NCI-H2196 (cell line): ENCODE results near the gene GATAD2B.
"Not testable (repeated sequence)": the region's sequence is repeated elsewhere in the genome, so short reads cannot be mapped to it uniquely, and the experiment has no call there.

Experiments used
- DNase-seq: peaks from one replicate; lab custom pipeline; 2025; ENCODE audit not compliant: unreplicated experiment; lab: John Stamatoyannopoulos, UW

GATAD2B gene

DNA sequence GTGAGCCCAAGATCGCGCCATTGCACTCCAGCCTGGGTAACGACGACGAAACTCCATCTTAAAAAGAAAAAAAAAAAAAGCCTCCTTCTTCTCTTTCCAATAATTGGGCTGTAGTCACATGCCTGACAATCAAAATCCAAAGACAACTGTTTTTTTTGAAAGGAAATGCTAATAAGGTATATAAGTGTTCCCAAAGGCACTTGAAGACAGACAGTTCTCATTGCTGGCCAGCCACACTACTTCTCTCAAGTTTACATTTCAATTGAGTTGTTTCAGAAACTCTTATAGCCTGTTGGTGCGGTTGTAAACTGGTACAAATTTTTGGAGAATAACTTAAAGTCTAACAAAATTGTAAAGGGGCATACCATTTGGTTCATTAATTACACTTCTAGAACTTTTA lies 23.3 kb downstream of the GATAD2B start:
- DNase-seq: no peak

DNA sequence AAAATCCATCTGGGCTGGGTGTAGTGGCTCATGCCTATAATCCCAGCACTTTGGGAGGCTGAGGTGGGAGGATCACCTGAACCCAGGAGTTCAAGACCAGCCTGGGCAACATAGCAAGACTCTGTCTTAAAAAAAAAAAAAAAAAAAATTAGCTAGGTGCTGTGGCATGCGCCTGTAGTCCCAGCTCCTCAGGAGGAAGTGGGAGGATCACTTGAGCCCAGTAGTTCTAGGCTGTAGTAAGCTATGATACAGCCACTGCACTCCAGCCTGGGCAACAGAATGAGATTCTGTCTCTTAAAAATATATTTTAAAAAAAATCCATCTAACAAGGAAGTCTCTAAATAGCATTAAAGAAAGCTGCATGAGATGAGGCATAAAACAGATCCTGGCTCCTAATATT lies 26.9 kb downstream of the GATAD2B start:
- DNase-seq: not testable (repeated sequence)

DNA sequence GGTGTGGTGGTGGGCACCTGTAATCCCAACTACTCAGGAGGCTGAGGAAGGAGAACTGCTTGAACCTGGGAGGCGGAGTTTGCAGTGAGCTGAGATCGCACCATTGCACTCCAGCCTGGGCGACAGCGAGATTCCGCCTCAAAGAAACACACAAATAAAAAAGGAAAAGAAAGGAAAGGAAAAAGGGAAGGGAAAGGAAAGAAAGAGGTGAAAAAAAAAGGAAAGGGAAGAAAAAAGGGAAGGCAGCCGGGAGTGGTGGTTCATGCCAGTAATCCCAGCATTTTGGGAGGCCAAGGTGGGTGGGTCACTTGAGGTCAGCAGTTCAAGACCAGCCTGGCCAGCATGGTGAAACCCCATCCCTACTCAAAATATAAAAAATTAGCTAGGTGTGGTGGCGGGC lies 31.7 kb downstream of the GATAD2B start:
- DNase-seq: not testable (repeated sequence)

DNA sequence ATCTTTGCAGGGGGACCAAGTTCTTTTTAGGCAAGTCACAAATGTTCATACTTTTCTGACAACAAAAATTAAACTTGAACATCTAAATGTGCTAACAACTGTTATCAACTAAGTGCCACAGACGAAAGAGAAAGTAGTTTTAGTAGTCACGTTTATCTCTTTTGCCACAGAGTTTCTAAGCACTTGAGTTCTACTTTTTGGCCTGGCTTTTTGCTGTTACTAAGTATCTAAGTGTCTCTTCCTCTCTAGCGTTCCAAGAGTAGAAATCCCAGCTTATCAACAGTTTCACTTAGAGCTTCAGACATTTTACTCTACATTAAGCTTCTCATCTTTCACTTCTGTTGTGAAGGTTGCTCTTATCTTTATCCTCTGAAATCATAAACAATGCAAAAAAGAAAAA lies 34.2 kb downstream of the GATAD2B start:
- no peak for DNase-seq

DNA sequence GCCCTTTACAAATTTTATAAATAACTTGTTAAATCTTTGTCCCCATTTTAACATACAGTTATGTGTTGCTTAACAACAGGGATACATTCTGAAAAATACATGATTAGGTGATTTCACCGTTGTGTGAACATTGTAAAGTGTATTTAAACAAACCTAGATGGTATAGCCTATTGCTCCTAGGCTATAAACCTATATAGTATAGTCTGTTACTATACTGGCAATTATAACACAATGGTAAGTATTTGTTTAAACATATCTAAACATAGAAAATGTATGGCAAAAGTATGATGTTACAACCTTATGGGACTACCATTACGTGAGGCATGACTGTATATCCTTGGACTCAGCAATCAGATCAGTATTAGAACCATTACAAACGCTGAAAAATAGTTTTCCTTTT lies 36.6 kb downstream of the GATAD2B start:
- no peak for DNase-seq

DNA sequence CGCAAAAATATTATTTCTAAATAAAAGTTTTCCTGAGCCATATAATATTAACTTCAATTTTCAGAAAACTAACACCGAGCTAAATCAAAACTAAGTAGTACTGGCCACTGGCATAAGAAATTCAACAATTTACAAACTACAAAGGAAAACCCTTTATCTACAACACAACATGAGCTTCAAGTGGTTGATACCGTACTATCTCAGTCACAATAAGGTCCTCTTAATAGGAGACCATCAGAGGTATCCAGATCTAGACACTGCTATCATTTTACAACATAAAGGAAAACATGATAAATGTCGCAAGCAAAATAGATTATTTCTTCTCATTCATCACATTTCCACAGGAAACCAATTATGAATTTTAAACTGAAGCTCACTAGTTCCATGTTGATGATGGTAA lies 39.5 kb downstream of the GATAD2B start:
- no peak for DNase-seq

DNA sequence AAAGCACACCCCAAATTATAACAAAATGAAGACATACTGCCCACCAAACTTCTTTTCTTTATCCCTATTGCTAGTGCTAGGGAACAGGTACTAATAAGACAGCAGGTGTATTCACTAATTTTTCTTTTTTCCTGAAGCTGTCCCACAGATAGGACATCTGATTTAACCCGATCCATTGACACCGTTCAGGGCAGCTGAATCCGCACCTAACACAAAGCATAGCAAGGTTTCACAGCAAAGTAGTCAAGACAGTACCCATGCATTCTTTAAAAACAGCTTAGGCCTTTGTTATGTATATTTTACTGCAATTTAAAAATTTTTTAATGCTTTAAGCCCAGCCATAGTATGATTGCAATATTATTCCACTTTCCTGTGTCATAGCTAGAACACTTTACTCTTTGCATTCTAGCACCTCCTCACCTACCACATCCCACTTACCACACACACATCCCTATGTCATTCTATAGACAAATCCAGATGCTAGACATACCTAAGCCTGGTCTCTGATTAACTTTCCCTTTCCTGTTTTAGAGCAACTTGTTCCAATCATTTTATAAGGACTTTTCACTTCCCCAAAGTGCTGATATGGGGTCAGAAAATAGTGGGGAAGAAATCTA lies 40.4 kb downstream of the GATAD2B start:
- no peak for DNase-seq

DNA sequence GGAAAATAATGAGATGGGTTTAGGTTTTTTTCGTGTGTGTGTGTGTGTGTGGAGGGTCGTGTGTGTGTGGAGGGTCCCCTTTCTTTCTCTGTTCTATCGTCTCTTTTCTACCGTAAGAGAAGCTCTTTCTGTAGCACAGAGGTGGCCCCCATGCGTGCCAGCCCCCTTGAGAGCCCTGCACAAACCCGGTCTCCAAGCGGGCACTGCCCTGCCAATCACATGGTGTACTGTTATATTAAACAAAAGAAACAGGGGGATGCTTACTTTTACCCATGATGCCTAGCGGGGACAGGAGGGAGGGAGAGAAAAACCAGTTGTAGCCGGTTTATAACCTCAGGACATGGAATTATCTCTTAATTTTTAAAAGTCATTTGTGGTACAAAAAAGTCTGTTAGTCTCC lies 41.0 kb downstream of the GATAD2B start:
- DNase-seq: peak; percentile 48

DNA sequence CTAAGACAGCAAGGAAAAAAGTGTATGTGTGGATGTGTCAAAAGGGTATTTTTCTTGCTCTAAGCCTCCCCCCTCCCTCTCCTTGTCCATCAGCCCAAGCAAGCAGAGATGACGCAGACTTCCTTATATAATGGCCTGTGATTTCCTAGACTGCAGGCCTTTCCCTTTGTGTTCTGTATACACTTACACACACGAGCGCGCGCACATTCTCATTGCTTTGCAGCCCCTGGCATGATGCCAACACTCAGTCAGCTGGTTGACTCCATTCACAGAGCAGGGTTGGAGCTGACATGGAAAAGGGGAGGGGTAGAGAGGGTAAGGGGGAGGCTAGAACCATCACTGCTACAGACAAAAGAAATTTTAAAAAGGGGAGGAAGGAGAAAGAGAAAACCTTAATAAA lies 41.8 kb downstream of the GATAD2B start:
- DNase-seq: peak; percentile 97

DNA sequence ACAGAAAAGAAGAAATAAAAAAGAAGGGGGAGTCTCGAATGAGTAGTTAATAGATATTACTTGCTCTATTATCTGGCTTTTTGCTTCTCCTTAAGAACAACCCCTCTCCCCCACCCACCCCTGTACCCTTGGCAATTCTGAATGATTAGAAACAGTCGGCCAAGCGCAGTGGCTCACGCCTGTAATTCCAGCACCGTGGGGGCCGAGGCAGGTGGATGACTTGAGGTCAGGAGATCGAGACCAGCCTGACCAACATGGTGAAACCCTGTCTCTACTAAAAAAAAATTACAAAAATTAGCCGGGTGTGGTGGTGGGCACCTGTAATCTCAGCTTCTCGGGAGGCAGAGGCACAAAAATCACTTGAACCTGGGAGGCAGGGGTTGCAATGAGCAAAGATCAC lies 42.7 kb downstream of the GATAD2B start:
- no peak for DNase-seq

DNA sequence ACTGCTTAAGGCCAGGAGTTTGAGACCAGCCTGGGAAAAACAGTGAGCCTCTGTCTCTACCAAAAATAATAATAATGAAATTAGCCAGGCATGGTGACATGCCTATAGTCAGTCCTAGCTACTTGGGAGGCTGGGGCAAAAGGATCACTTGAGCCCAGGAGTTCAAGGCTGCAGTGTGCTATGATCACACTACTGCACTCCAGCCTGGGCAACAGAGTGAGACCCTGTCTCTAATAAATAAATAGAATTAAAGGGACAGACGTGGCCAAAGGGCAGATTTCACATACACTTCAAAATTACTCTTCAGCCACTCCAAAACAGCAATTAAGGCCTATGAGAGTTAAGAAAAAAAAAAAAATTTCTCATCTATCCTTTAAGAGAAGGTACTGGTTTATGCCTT lies 45.7 kb downstream of the GATAD2B start:
- no peak for DNase-seq

DNA sequence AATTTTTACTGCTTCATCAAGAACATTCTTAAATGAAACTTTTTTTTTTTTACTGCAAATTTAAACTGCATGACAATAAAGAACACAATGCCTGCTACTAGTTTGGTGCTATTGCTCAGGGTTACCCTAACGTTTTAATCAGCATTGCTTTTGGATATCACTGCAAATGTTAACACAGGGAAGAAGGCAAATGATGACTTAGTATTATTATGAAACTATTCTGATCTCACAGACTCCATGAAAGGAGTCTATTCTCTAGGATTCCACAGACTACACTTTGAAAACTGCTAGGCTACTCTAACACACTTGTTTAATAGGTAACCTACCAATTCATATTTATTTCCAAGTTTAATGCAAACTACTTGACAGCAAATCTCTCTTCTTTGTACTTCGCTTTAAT lies 49.8 kb downstream of the GATAD2B start:
- DNase-seq: no peak

DNA sequence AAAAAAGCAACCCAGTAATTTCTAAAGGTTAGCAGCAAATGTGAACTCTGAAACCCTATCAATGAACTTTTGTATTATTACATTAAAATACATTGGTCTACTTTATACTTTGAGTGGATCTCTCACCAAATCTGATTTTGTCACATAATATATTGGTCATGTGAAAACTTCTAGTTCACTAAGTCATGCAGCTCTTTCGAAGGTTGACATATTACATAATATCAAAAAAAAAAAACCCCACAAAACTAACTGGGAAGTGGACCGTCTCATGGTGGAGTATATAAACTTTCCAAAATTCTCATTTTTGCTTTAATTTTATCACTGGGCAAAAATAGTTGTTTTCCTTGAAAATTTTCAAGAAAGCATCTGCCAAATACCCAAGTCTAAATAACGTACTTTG lies 50.4 kb downstream of the GATAD2B start:
- DNase-seq: no peak

DNA sequence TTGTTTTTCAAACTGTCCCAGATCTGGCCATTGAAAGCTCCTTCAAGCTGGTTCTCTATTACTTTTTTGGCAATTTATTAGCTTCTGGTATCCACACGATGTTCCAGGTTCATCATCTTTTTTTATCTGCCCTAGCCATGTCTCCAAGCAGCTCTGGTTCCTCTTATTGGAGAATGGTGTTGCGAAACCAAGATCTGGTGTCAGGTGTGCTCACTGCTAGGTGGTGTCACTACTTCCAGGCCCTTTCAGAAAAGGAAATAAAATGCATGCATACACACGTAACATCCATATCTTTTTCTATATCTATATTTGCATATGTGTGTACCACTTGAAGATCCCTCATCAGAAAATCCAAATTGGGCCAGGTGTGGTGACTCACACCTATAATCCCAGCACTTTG lies 53.3 kb downstream of the GATAD2B start:
- no peak for DNase-seq

DNA sequence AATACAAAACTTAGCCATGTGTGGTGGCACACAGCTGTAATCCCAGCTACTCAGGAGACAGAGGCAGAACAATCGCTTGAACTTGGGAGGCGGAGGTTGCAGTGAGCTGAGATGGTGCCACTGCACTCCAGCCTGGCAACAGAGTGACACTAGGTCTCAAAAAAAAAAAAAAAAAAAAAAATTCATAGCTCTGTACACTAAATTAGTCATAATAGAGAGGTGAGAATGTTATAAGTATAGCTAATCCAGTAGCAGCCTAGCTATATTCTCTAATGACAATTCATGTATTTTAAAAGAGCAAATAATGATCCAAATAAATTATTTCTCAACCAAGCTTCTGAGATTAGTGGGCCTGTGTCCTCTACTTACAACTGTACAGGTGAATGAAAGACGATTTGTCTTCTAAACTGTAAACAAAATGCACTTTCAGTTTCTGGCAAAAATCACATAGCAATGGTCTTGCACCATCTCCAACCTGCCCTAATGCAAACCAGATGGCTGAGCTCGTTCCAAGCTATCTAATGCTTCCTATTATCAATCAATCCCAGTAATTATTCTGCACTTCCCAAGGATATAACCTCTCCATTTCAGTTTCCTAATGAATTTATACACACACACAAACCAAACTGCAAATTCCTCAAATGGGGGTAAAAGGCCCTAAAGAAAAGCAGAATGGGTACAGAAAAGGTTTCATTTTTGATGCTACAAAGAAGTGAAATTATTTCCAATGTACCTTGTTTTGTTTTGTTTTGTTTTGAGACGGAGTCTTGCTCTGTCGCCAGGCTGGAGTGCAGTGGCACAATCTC lies 56.5 kb downstream of the GATAD2B start:
- no peak for DNase-seq

DNA sequence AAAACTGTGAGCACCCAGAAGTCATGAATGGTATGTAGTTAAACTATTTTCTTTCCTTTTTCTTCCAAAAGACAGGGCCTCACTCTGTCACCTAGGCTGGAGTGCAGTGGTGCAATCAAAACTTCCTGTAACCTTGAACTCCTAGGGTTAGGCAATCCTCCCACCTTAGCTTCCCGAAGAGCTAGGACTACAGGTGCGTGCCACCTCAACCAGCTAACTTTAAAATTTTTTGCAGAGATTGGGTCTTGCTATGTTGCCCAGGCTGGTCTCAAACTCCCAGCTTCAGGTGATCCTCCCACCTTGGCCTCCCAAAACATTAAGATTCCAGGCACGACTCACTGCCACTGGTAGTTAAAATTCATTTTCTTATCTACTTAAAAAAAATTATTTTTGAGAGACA lies 62.5 kb downstream of the GATAD2B start:
- DNase-seq: no peak

DNA sequence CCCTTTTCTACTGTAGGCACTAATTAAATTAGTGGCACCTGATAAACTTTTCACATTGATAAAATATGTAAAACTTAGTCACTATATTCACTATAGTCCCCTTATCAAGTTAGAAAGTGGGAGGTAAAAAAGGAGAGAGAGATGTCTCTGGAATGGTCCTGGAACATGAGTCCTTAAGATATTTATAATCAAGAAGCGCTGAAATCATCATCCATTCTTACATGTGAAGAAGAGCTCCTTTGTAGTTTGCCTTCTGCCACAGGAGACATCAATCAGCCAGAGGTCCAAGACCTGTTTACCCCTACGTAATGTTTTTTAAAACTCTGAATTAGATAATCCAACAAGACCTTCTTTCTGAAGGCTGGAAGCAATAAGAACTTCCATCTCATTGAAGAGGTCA lies 65.3 kb downstream of the GATAD2B start:
- no peak for DNase-seq

DNA sequence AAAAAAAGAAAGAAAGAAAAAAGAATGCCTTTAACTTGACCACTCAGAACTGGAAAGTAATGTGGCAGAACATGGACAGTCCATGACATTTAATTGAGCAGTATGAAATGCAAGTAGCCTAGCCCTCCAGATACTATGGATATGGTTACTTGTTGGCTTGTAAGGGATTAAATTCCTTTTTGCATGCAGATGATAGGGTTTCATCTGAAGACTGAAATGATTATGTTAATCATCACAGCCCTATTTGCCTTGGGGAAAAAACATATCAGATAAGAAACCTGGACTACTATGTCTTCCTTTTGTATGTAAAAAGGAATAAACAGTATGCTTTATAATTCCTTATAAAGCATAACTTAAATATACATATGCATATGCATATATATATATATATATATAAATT lies 66.0 kb downstream of the GATAD2B start:
- DNase-seq: no peak

DNA sequence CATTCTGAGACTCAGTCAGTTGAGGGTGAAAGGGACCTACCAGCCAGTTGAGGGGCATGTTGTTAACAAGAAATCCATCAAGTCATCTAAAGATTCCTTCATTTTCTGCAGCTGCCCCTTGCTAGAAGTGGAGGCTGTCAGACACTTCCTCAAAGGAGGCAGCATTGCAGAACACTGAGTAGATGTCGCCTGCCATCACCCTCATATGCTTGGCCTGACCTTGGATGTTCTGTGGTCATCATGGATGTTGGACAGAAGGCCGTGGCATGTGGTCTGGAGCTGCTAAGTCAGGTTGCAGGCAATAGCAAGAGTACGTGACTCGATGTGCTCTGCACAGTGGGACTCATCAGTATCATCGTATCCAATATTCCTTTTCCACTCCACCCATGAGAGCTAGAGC lies 70.6 kb downstream of the GATAD2B start:
- no peak for DNase-seq

DNA sequence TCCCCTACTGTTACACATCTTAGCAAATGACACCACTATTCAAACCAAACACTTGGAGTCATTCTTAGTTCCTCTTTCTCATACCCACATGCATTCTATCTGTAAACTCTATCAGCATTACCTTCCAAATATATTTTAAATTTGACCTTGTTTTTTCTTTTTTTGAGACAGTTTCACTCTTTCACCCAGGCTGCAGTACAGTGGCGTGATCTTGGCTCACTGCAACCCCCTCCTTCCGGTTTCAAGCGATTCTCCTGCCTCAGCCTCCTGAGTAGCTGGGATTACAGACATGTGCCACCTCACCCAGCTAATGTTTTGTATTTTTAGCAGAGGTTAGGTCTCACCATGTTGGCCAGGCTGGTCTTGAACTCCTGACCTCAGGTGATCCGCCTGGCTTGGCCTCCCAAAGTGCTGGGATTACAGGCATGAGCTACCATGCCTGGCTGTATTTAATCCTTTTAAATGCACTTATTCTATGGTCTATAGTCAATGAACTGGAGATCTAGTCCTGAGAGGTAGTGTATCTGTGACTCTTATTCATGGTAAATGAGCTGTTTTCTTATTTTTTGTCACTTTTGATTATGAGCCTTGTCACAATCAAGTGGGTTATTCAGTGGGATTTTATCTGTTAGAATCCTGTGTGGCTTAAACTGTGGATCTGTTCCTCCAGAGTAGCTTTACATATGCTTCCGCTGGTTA lies 73.1 kb downstream of the GATAD2B start:
- no peak for DNase-seq

DNA sequence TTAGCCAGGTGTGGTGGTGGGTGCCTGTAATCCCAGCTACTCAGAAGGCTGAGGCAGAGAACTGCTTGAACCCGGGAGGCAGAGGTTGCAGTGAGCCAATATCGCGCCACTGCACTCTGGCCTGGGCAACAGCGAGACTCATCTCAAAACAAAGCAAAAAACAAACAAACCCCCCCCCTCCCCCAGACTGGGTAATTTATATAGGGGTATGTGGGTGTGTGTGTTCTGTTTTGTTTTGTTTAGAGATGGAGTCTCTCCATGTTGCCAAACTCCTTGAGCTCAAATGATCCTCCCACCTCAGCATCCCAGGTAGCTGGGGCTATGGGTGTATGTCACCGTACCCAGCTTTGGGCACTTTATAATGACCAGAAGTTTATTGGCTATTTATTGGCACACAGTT lies 74.0 kb downstream of the GATAD2B start:
- no peak for DNase-seq

DNA sequence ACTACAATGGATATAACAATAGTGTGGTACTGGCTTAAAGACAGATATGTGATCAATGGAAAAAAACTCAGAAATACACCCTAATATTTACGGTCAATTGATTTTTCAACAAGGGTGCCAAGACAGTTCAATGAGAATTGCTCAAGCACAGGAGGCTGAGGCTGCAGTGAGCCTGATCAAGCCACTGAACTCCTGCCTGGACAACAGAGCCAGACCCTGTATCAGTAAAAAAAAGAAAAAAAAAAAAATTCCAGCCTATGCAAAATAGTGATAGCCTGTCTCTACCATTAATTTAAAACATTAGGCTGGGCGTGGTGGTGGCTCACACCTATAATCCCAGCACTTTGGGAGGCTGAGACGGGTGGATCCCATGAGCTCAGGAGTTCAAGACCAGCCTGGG lies 77.6 kb downstream of the GATAD2B start:
- DNase-seq: no peak
